NCI-H748 (cell line): ENCODE measurements around the gene ITGA1.
"Not testable (repeated sequence)": the region's sequence is repeated elsewhere in the genome, so short reads cannot be mapped to it uniquely, and the experiment has no call there.

Experiments
- DNase-seq: peaks from one replicate; lab custom pipeline; 2025; ENCODE audit not compliant: unreplicated experiment; lab: John Stamatoyannopoulos, UW

ITGA1 gene

GRCh38 chr5:52827815-52828214, 40.1 kb downstream of the ITGA1 start:
- no peak for DNase-seq

DNA sequence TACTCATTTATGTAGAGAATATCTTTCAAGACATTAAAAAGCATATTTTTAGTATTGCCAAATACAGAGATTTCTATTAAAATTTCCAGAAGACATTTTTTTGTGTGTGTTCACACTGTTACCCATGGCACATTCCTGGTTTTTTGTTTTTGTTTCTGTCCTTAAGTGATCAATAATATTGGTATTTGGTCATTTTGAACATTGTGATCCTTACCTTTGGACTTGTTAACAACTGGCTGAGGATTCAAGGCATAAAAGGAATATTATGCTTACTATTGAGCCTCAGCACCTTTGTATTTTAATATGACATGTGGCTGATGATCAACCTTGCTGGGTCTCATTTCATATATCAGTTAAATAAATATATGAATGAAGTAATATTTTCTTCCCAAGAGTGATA, 41.9 kb downstream of the ITGA1 start:
- DNase-seq = no peak

GRCh38 chr5:52830650-52831049, 42.9 kb downstream of the ITGA1 start:
- DNase-seq = no peak

- no peak for DNase-seq
Observed at GRCh38 chr5:52831786-52832511, 44.2 kb downstream of the ITGA1 start.

DNA sequence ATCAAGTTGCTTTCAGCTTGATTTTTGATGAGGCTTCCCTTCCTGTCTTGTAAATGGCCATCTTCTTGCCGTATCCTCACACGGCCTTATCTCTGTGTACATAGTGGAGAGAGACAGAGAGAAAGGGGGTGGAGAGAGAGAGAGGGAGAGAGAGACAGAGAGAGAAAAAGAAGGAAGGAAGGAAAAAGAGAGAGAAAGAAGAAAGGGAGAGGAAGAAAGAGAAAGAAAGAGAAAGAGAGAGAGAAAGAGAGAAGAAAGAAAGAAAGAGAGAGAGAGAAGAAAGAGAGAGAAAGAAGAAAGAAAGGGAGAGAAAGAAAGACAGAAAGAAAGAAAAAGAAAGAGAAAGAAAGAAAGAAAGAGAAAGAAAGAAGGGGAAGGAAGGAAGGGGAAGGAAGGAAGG, 46.6 kb downstream of the ITGA1 start:
- no peak for DNase-seq

- no peak for DNase-seq
Observed at GRCh38 chr5:52837068-52837467, 49.4 kb downstream of the ITGA1 start.

- no peak for DNase-seq
Observed at GRCh38 chr5:52837591-52838001, 49.9 kb downstream of the ITGA1 start.

DNA sequence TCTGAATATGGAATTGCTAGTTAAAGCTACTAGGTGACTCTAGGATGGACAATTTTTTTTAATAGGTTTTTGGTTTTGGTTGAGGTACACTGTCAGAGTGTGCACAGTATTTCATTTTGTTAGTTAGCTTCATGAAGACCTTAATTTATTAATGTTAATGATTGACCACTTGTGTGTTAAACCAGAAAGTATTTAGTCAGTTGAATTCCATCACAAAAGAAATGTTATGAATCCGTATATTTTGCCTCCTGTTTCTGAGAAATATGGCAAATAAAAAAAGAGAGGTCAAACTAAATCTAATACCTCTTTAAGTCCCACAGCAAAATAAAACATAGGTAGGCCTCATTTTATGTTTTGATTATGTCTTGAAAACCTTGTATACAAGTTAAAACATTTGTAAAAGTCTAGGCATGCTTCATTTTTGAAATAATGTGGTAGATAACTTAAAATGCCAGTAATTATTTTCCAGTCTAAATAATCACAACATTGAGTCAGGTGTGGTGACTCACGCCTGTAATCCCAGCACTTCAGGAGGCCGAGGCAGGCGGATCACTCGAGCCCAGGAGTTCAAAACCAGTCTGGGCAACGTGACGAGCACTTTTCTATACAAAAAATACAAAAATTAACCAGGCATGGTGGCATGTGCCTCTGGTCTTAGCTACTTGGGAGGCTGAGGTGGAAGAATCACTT, 50.8 kb downstream of the ITGA1 start:
- DNase-seq = no peak

- DNase-seq = no peak
Observed at GRCh38 chr5:52839285-52839684, 51.6 kb downstream of the ITGA1 start.

DNA sequence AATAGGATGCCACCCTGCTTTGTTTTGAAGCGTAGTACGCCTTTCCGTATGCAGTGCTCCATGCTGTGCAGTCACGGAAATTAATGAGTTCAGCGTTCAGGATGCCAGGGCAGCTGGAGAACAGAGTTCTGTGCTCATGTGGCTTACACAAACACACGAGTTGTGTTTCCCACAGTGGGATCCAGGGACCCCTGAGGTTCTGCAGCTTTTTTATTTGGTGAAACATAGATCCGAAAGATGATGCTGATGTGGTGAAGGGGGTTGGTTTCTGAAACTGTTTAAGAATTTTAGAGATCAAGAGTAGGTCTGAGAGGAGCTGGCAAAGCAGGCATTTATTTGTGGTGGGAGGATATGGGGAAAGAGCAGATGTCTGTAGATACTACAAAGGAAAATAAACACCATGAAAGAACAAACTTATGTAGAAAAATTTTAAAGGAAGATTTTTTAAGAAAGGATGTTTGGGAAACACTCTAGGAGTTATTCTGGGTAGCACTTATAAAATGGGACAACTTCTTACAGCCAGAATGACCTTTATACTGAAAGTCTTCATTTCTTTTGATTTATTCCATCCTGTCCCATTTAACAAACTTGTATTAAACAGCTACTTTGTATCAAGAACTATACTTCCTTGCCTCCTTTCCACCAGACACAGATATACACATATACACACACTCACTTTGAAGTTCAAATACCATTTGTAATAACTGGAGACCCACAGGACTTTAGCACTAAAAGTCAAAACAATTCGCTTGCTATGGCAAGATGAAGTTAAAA, 52.7 kb downstream of the ITGA1 start:
- peak; percentile 71 for DNase-seq

DNA sequence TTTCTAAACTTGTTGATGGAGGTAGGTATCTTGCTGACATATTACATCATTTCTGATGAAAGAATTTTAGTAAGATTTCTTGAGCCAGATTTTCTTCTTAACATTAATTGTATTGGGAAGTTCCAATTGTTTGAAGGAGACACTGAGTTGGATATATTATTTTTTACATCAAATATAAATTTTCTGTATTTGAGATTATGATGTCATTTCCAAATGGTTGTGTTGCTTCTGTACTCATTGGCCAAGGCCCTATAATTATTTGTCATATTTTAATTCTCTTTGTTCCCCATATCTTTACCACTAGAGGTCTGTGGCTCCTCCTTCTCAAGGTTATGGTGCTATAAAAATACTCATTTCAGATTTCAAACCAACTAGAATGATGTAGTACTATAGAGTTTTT, 53.4 kb downstream of the ITGA1 start:
- DNase-seq = no peak

DNA sequence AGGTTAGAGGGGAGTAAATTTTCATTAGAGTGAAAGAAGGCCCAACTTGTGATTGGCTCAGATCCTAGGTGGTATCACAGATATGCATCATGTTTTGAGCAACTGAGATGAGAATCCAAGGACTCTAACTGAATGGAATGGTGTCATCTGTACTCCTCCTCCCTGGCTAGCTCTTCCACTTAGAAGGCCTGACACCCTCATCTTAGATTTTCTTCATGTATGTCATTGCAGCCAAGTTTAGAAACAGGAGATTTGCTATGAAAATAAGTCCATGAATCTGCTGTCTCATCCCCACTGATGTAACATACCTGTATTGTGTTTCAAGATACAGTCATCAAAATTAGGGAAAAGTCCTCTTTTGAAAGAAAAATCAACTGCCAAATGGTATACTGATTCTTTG, 54.4 kb downstream of the ITGA1 start:
- DNase-seq = no peak

DNA sequence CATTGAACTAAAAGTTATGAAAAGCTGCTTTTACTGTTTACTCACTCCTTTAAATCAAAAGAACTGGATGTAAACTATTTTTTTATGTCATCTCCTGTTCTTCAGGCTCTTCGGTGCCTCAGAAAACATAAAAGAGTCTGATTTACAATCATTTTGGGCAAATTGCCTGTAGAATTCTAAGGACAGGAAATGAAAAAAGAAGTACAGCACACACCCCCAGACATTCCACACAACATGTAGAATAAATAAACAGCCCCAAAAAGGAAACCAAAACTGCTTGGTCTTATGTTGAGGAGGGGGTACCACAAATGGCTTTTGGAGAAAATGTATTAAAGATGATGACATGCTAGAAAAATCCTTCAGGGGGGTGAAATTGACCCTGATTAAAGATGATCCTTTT, 57.2 kb downstream of the ITGA1 start:
- no peak for DNase-seq

- peak; percentile 7 for DNase-seq
Observed at GRCh38 chr5:52846182-52846842, 58.6 kb downstream of the ITGA1 start.

- not testable (repeated sequence) for DNase-seq
Observed at GRCh38 chr5:52848688-52849087, 61.0 kb downstream of the ITGA1 start.

- no peak for DNase-seq
Observed at GRCh38 chr5:52849544-52849943, 61.8 kb downstream of the ITGA1 start.

DNA sequence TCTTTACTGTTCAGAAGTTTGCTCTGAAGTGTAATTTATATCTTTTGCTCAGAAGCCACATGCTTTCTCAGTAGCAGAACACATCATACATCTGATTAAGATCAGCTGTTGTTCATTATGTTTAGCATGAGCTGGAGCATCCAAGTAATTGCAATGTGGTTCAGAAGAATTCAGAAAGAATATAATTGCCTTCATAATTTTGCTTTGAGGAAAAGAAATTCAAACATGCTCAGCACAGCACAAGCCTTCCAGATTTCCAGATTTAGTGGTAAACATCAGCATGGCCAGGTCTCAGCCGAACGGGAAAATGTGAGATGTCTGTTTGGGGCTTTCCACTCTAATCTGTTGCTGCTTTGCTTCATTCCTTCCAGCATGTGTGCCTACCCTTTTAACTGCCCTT, 65.9 kb downstream of the ITGA1 start:
- DNase-seq = no peak

- DNase-seq = no peak
Observed at GRCh38 chr5:52854301-52854700, 66.6 kb downstream of the ITGA1 start.

DNA sequence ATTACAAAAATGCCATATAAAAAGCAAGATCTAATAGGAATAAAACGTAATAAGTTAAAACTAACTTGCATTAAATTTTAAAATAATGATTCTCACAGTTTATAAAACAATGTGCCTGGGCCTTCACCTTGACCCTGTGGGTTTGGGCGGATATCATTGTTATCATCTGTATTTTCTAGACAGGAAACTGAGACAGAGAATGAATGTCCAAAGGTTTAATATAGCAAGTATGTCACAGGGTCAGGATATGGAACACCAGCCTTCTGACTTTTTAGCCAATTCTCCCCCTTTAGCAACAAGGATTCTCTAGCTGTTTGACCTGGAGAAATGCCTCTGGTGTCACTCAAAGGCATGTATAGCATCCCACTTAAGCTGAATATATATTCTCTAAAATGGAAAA, 67.2 kb downstream of the ITGA1 start:
- no peak for DNase-seq

GRCh38 chr5:52856564-52856963, 68.8 kb downstream of the ITGA1 start:
- no peak for DNase-seq

DNA sequence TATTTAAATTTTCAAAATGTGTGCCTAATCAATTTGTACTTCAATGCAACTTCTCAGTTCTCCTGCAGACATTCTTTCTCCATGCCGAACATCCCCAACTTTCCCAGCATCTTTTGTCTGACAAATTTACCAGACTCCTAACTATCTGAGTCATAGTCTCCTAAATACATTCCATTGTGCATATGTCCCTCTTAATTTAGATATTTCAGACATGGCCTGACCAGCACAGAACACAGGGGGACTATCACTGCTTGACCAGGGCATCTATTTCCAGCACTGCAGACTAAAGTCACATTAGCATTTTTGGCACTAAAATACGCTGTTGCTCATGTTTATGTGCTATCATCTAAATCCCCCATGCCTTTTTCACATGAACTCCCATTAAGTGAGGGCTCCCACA, 71.9 kb downstream of the ITGA1 start:
- no peak for DNase-seq
